Gastrocnemius medialis (tissue), 4 donors: ENCODE results near the gene NPAS3.

Source experiments
- POLR2A ChIP-seq, 2 donors: fragments of 450-650 bp; IDR thresholded peaks; one replicate each; pipeline ENCODE4 v1.6.1; 2017; ENCODE audit warnings: antibody characterized with exemption in 2 of 2, mild to moderate bottlenecking in 2 of 2, moderate library complexity in 2 of 2
- TF ChIP-seq, protein P1 (sequence below), 5 experiments: fragments of 450-650 bp in 3 of 5; fragments of 200-600 bp in 2 of 5; sonication (generic) in 2 of 5; IDR thresholded peaks in 4 of 5; conservative IDR thresholded peaks in 1 of 5; 1 replicate in 4 of 5; 2 replicates in 1 of 5; pipeline ENCODE4 v1.5.1; 2016 to 2019; ENCODE audit warnings: antibody characterized with exemption in 5 of 5, mild to moderate bottlenecking in 3 of 5, moderate library complexity in 3 of 5

DNA sequence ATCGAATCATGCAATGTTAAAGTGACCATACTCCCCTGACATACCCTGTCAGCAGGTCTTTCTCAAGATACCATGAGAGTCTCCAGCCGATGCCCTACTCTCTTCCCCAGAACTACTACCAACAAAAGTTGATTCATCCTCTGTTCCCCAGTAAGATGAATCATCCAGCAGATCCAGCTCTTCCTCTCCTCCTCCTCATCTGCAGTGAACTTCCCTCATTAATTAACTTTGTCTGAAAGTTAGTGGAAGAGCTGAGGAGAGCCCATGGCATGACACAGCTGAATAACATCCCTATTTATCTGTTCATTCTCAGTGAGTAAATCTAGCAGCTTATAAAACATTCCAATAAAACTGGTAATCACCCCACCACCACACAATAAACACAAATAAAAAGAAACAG lies 798.8 kb downstream of the NPAS3 start:
- TF ChIP-seq POLR2A (IDR thresholded peaks at IDR 0.05), result no peak
- TF ChIP-seq, protein P1, sequence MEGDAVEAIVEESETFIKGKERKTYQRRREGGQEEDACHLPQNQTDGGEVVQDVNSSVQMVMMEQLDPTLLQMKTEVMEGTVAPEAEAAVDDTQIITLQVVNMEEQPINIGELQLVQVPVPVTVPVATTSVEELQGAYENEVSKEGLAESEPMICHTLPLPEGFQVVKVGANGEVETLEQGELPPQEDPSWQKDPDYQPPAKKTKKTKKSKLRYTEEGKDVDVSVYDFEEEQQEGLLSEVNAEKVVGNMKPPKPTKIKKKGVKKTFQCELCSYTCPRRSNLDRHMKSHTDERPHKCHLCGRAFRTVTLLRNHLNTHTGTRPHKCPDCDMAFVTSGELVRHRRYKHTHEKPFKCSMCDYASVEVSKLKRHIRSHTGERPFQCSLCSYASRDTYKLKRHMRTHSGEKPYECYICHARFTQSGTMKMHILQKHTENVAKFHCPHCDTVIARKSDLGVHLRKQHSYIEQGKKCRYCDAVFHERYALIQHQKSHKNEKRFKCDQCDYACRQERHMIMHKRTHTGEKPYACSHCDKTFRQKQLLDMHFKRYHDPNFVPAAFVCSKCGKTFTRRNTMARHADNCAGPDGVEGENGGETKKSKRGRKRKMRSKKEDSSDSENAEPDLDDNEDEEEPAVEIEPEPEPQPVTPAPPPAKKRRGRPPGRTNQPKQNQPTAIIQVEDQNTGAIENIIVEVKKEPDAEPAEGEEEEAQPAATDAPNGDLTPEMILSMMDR (IDR thresholded peaks at IDR 0.05 in 4 of 5, conservative IDR thresholded peaks at IDR 0.05 in 1 of 5), result no peak
